NCI-H1436 treated with DMSO at 0.1 percent for 48 hours (cell line): Measurements from ENCODE around the gene ZCCHC14.

ENCODE experiments used
- DNase-seq: peaks from one replicate; lab custom pipeline; 2025; lab: John Stamatoyannopoulos, UW

ZCCHC14 gene

GRCh38 chr16:87492721-87493607 is at the start of gene ZCCHC14:
TSS of gene ZCCHC14 (minus strand) at chr16:87493024. CDS start at chr16:87492238, 786 bp downstream.
- DNase-seq = peak; percentile 91

GRCh38 chr16:87541872-87542234 is 49.0 kb upstream of the ZCCHC14 start:
- DNase-seq = no peak

GRCh38 chr16:87541147-87541871 is 48.5 kb upstream of the ZCCHC14 start:
- no peak for DNase-seq

GRCh38 chr16:87540897-87541146 is 48.0 kb upstream of the ZCCHC14 start:
- no peak for DNase-seq

- DNase-seq = no peak
Observed at GRCh38 chr16:87540072-87540896, 47.5 kb upstream of the ZCCHC14 start.

GRCh38 chr16:87539113-87539512 is 46.3 kb upstream of the ZCCHC14 start:
- no peak for DNase-seq

- DNase-seq = no peak
Observed at GRCh38 chr16:87538594-87538993, 45.8 kb upstream of the ZCCHC14 start.

GRCh38 chr16:87538160-87538559 is 45.3 kb upstream of the ZCCHC14 start:
- no peak for DNase-seq

GRCh38 chr16:87536795-87537142 is 43.9 kb upstream of the ZCCHC14 start:
- no peak for DNase-seq

- DNase-seq = no peak
Observed at GRCh38 chr16:87535855-87536794, 43.3 kb upstream of the ZCCHC14 start.

- no peak for DNase-seq
Observed at GRCh38 chr16:87535457-87535854, 42.6 kb upstream of the ZCCHC14 start.

- no peak for DNase-seq
Observed at GRCh38 chr16:87534751-87535150, 41.9 kb upstream of the ZCCHC14 start.

- no peak for DNase-seq
Observed at GRCh38 chr16:87534030-87534653, 41.3 kb upstream of the ZCCHC14 start.

GRCh38 chr16:87533061-87533460 is 40.2 kb upstream of the ZCCHC14 start:
- no peak for DNase-seq

GRCh38 chr16:87531418-87531817 is 38.6 kb upstream of the ZCCHC14 start:
- no peak for DNase-seq

- no peak for DNase-seq
Observed at GRCh38 chr16:87528690-87529579, 36.1 kb upstream of the ZCCHC14 start.

- no peak for DNase-seq
Observed at GRCh38 chr16:87527055-87527724, 34.4 kb upstream of the ZCCHC14 start.

- DNase-seq = no peak
Observed at GRCh38 chr16:87526238-87526947, 33.6 kb upstream of the ZCCHC14 start.

- DNase-seq = no peak
Observed at GRCh38 chr16:87525352-87525751, 32.5 kb upstream of the ZCCHC14 start.
